Gastrocnemius medialis (tissue), 4 donors: Measurements from ENCODE around the gene TIPARP.

Experiments
- POLR2A ChIP-seq, 2 donors: fragments of 450-650 bp; IDR thresholded peaks; one replicate each; pipeline ENCODE4 v1.6.1; 2017; ENCODE audit warnings: antibody characterized with exemption in 2 of 2, mild to moderate bottlenecking in 2 of 2, moderate library complexity in 2 of 2
- TF ChIP-seq, protein P1 (sequence below), 5 experiments: fragments of 450-650 bp in 3 of 5; fragments of 200-600 bp in 2 of 5; sonication (generic) in 2 of 5; IDR thresholded peaks in 4 of 5; conservative IDR thresholded peaks in 1 of 5; 1 replicate in 4 of 5; 2 replicates in 1 of 5; pipeline ENCODE4 v1.5.1; 2016 to 2019; ENCODE audit warnings: antibody characterized with exemption in 5 of 5, mild to moderate bottlenecking in 3 of 5, moderate library complexity in 3 of 5

- no peak for TF ChIP-seq POLR2A (IDR thresholded peaks at IDR 0.05)
- TF ChIP-seq, protein P1, sequence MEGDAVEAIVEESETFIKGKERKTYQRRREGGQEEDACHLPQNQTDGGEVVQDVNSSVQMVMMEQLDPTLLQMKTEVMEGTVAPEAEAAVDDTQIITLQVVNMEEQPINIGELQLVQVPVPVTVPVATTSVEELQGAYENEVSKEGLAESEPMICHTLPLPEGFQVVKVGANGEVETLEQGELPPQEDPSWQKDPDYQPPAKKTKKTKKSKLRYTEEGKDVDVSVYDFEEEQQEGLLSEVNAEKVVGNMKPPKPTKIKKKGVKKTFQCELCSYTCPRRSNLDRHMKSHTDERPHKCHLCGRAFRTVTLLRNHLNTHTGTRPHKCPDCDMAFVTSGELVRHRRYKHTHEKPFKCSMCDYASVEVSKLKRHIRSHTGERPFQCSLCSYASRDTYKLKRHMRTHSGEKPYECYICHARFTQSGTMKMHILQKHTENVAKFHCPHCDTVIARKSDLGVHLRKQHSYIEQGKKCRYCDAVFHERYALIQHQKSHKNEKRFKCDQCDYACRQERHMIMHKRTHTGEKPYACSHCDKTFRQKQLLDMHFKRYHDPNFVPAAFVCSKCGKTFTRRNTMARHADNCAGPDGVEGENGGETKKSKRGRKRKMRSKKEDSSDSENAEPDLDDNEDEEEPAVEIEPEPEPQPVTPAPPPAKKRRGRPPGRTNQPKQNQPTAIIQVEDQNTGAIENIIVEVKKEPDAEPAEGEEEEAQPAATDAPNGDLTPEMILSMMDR (IDR thresholded peaks at IDR 0.05 in 4 of 5, conservative IDR thresholded peaks at IDR 0.05 in 1 of 5), result no peak
Measured at GRCh38 chr3:156637480-156638022, 36.8 kb upstream of the TIPARP start.
